Measurements from ENCODE around the gene HIVEP1. TPM values are rescaled to one million over a fixed set of nuclear protein-coding genes. Genes with fewer than 3 reads are reported as not detected.
"Not testable (repeated sequence)": the region's sequence is repeated elsewhere in the genome, so short reads cannot be mapped to it uniquely, and the experiment has no call there.

HIVEP1 gene
- total and polyA plus RNA-seq, 2 donors from 2014 or later: 3.6 to 30.4 TPM

- H3K27me3 ChIP-seq (ENCODE audit: control insufficient read depth, insufficient read depth, low read length): no peaks in the 10 kb centered on the region
- intact Hi-C loops (cut with DNase I): no loop called here
- no peak for DNase-seq
- FAIRE-seq: no peak
- H3K9ac ChIP-seq (ENCODE audit: low read length in 3 of 3): no peak overlapping the region
- no peaks in the 10 kb centered on the region for H3K36me3 ChIP-seq (ENCODE audit: control insufficient read depth in 2 of 3, insufficient read depth in 3 of 3, low read length in 3 of 3)
- H3K27ac ChIP-seq (ENCODE audit: low read depth in 2 of 2, low read length in 2 of 2): no peak overlapping the region
- no peaks in the 10 kb centered on the region for H3K9me3 ChIP-seq (ENCODE audit: control insufficient read depth in 2 of 3, insufficient read depth in 1 of 3, low read length in 3 of 3)
- no peak for TF ChIP-seq CTCF (IDR thresholded peaks at IDR 0.05; ENCODE audit: borderline replicate concordance, extremely low read depth, insufficient read depth)
- H3K4me1 ChIP-seq (ENCODE audit: control insufficient read depth in 2 of 3, insufficient read depth in 2 of 3, low read depth in 1 of 3, low read length in 3 of 3): no peaks in the 10 kb centered on the region
- H3K4me3 ChIP-seq (ENCODE audit: low read length in 3 of 3): no peak overlapping the region
Observed at GRCh38 chr6:12102350-12102749, 90.2 kb downstream of the HIVEP1 start.

- H3K27ac ChIP-seq (ENCODE audit: low read depth in 2 of 2, low read length in 2 of 2): no peak overlapping the region
- no peak for FAIRE-seq
- TF ChIP-seq CTCF (IDR thresholded peaks at IDR 0.05; ENCODE audit: borderline replicate concordance, extremely low read depth, insufficient read depth): no peak
- H3K9ac ChIP-seq (ENCODE audit: low read length in 3 of 3): no peak overlapping the region
- H3K27me3 ChIP-seq (ENCODE audit: control insufficient read depth, insufficient read depth, low read length): no peaks in the 10 kb centered on the region
- H3K9me3 ChIP-seq (ENCODE audit: control insufficient read depth in 2 of 3, insufficient read depth in 1 of 3, low read length in 3 of 3): no peaks in the 10 kb centered on the region
- intact Hi-C loops (cut with DNase I): no loop called here
- no peak overlapping the region for H3K4me3 ChIP-seq (ENCODE audit: low read length in 3 of 3)
- H3K4me1 ChIP-seq (ENCODE audit: control insufficient read depth in 2 of 3, insufficient read depth in 2 of 3, low read depth in 1 of 3, low read length in 3 of 3): no peaks in the 10 kb centered on the region
- no peaks in the 10 kb centered on the region for H3K36me3 ChIP-seq (ENCODE audit: control insufficient read depth in 2 of 3, insufficient read depth in 3 of 3, low read length in 3 of 3)
- DNase-seq: no peak
Observed at GRCh38 chr6:12103158-12103557, 91.0 kb downstream of the HIVEP1 start.

DNA sequence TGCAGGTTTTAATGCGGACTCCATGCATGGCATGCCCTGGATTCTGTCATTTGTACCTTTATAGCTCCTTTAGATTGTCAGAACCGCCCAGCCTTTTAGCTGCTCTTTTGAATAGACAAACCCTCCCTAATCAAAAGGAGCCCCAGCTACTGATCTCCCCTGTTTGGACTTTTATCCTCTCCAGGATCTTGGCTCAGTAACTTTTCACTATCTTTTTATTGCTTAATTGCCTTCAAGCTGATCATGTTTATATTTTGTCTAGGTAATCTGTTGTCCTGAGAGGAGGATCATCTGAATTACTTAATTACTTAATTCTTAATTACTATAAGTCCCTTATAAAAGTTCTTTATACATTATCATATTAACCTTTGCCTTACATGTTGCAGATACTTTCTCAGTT, 93.2 kb downstream of the HIVEP1 start:
- no peak for FAIRE-seq

GRCh38 chr6:12108376-12108775, 96.3 kb downstream of the HIVEP1 start:
- H3K4me1 ChIP-seq (ENCODE audit: control insufficient read depth in 2 of 3, insufficient read depth in 2 of 3, low read depth in 1 of 3, low read length in 3 of 3); intact Hi-C loops (cut with DNase I); FAIRE-seq; H3K27me3 ChIP-seq (ENCODE audit: control insufficient read depth, insufficient read depth, low read length); H3K36me3 ChIP-seq (ENCODE audit: control insufficient read depth in 2 of 3, insufficient read depth in 3 of 3, low read length in 3 of 3); H3K27ac ChIP-seq (ENCODE audit: low read depth in 2 of 2, low read length in 2 of 2); DNase-seq; H3K9me3 ChIP-seq (ENCODE audit: control insufficient read depth in 2 of 3, insufficient read depth in 1 of 3, low read length in 3 of 3); H3K4me3 ChIP-seq (ENCODE audit: low read length in 3 of 3); H3K9ac ChIP-seq (ENCODE audit: low read length in 3 of 3): not testable (repeated sequence)

More for the DNA sequence above, 93.2 kb downstream of the HIVEP1 start:
- Histone ChIP-seq H3K9me3 (ENCODE audit: control insufficient read depth in 2 of 3, insufficient read depth in 1 of 3, low read length in 3 of 3) (no peaks in the 10 kb centered on the region), H3K4me3 (ENCODE audit: low read length in 3 of 3) (no peak overlapping the region), H3K36me3 (ENCODE audit: control insufficient read depth in 2 of 3, insufficient read depth in 3 of 3, low read length in 3 of 3) (peaks cover 0 to 4% (median 0%) of the 10 kb centered on the region in 3 donors), H3K27me3 (ENCODE audit: control insufficient read depth, insufficient read depth, low read length) (no peaks in the 10 kb centered on the region), H3K27ac (ENCODE audit: low read depth in 2 of 2, low read length in 2 of 2) (no peak overlapping the region), H3K4me1 (ENCODE audit: control insufficient read depth in 2 of 3, insufficient read depth in 2 of 3, low read depth in 1 of 3, low read length in 3 of 3) (no peaks in the 10 kb centered on the region), H3K9ac (ENCODE audit: low read length in 3 of 3) (no peak overlapping the region)
- DNase-seq: no peak
- TF ChIP-seq CTCF (IDR thresholded peaks at IDR 0.05; ENCODE audit: borderline replicate concordance, extremely low read depth, insufficient read depth): no peak
- intact Hi-C loops (cut with DNase I): no loop called here
